ENCODE results near the gene GRM7.

DNA sequence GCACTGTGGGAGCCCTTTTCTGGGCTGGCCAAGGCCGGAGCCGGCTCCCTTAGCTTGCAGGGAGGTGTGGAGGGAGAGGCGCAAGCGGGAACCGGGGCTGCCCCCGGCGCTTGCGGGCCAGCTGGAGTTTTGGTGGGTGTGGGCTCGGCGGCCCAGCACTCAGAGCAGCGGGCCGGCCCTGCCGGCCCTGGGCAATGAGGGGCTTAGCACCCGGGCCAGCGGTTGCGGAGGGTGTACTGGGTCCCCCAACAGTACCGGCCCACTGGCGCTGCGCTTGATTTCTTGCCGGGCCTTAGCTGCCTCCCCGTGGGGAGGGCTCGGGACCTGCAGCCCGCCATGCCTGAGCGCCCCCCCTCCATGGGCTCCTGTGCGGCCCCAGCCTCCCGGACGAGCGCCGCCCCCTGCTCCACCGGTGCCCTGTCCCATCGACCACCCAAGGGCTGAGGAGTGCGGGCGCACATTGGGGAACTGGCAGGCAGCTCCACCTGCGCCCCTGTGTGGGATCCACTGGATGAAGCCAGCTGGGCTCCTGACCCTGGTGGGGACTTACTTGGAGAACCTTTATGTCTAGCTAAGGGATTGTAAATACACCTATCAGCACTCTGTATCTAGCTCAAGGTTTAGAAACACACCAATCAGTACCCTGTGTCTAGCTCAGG, 707.7 kb downstream of the GRM7 start:
- TF ChIP-seq, protein P1, sequence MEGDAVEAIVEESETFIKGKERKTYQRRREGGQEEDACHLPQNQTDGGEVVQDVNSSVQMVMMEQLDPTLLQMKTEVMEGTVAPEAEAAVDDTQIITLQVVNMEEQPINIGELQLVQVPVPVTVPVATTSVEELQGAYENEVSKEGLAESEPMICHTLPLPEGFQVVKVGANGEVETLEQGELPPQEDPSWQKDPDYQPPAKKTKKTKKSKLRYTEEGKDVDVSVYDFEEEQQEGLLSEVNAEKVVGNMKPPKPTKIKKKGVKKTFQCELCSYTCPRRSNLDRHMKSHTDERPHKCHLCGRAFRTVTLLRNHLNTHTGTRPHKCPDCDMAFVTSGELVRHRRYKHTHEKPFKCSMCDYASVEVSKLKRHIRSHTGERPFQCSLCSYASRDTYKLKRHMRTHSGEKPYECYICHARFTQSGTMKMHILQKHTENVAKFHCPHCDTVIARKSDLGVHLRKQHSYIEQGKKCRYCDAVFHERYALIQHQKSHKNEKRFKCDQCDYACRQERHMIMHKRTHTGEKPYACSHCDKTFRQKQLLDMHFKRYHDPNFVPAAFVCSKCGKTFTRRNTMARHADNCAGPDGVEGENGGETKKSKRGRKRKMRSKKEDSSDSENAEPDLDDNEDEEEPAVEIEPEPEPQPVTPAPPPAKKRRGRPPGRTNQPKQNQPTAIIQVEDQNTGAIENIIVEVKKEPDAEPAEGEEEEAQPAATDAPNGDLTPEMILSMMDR (conservative IDR thresholded peaks at IDR 0.05; ENCODE audit: low read depth, low read length): no peak
- TF ChIP-seq EZH2 (IDR thresholded peaks at IDR 0.05; ENCODE audit: borderline replicate concordance, low read depth, low read length, poor library complexity, severe bottlenecking): no peak

All from A673 (cell line).